DMS114 treated with DMSO at 0.1 percent for 48 hours (cell line): ENCODE results near the gene CEP131.

Experiments
- DNase-seq: peaks from one replicate; lab custom pipeline; 2025; ENCODE audit not compliant: unreplicated experiment; lab: John Stamatoyannopoulos, UW

CEP131 gene

GRCh38 chr17:81251709-81252301 lies 29.0 kb upstream of the CEP131 start:
- DNase-seq, result no peak

- no peak for DNase-seq
These were observed 28.4 kb upstream of the CEP131 start for GRCh38 chr17:81251094-81251708.

GRCh38 chr17:81250286-81251093 lies 27.7 kb upstream of the CEP131 start:
- DNase-seq, result no peak

GRCh38 chr17:81249223-81250040 lies 26.7 kb upstream of the CEP131 start:
- no peak for DNase-seq

GRCh38 chr17:81248649-81249048 lies 25.9 kb upstream of the CEP131 start:
- DNase-seq, result no peak

- no peak for DNase-seq
These were observed 24.7 kb upstream of the CEP131 start for GRCh38 chr17:81247339-81247990.

GRCh38 chr17:81246679-81247338 lies 24.0 kb upstream of the CEP131 start:
- DNase-seq, result no peak

- no peak for DNase-seq
These were observed 23.5 kb upstream of the CEP131 start for GRCh38 chr17:81246343-81246670.

GRCh38 chr17:81245665-81246342 lies 23.0 kb upstream of the CEP131 start:
- DNase-seq, result no peak

- DNase-seq, result no peak
These were observed 22.4 kb upstream of the CEP131 start for GRCh38 chr17:81245024-81245664.

GRCh38 chr17:81244358-81245023 lies 21.7 kb upstream of the CEP131 start:
- DNase-seq, result no peak

GRCh38 chr17:81243333-81243664 lies 20.5 kb upstream of the CEP131 start:
- no peak for DNase-seq

- no peak for DNase-seq
These were observed 19.9 kb upstream of the CEP131 start for GRCh38 chr17:81242421-81243332.

- DNase-seq, result no peak
These were observed 19.1 kb upstream of the CEP131 start for GRCh38 chr17:81241648-81242420.

GRCh38 chr17:81241203-81241602 lies 18.4 kb upstream of the CEP131 start:
- DNase-seq, result no peak

- no peak for DNase-seq
These were observed 18.0 kb upstream of the CEP131 start for GRCh38 chr17:81240761-81241160.
